Testis (tissue), 2 donors: ENCODE results near the gene CD7.

ENCODE experiments used
- POLR2A ChIP-seq: fragments of 450-650 bp; IDR thresholded peaks from one replicate; pipeline ENCODE4 v1.6.1; 2017; ENCODE audit warnings: antibody characterized with exemption, mild to moderate bottlenecking, moderate library complexity
- TF ChIP-seq, protein P1 (sequence below), 3 experiments: fragments of 450-650 bp in 2 of 3; fragments of 200-600 bp in 1 of 3; sonication (generic) in 1 of 3; IDR thresholded peaks; one replicate each; pipeline ENCODE4 v1.5.1; 2016 to 2019; ENCODE audit warnings: antibody characterized with exemption in 3 of 3, mild to moderate bottlenecking in 2 of 3, moderate library complexity in 1 of 3

- TF ChIP-seq, protein P1, sequence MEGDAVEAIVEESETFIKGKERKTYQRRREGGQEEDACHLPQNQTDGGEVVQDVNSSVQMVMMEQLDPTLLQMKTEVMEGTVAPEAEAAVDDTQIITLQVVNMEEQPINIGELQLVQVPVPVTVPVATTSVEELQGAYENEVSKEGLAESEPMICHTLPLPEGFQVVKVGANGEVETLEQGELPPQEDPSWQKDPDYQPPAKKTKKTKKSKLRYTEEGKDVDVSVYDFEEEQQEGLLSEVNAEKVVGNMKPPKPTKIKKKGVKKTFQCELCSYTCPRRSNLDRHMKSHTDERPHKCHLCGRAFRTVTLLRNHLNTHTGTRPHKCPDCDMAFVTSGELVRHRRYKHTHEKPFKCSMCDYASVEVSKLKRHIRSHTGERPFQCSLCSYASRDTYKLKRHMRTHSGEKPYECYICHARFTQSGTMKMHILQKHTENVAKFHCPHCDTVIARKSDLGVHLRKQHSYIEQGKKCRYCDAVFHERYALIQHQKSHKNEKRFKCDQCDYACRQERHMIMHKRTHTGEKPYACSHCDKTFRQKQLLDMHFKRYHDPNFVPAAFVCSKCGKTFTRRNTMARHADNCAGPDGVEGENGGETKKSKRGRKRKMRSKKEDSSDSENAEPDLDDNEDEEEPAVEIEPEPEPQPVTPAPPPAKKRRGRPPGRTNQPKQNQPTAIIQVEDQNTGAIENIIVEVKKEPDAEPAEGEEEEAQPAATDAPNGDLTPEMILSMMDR (IDR thresholded peaks at IDR 0.05), result no peak
- no peak for TF ChIP-seq POLR2A
Observed at GRCh38 chr17:82314727-82315605, 2.4 kb downstream of the CD7 start.
